Loucy (cell line): Measurements from ENCODE around the gene RNASE12.

Source experiments
- H2AFZ ChIP-seq: fragments of 200-600 bp; sonication (generic); 2 replicates; pipeline ENCODE4 v1.6.0; 2016; ENCODE audit warnings: antibody characterized with exemption, mild to moderate bottlenecking, low read length, moderate library complexity
- H3F3A ChIP-seq: fragments of 200-600 bp; 2 replicates; pipeline ENCODE4 v1.6.0; 2016; ENCODE audit warnings: antibody characterized with exemption, low read depth, mild to moderate bottlenecking
- H3K27me3 ChIP-seq: fragments of 200-600 bp; sonication (generic); 2 replicates; pipeline ENCODE4 v1.6.1; 2014; ENCODE audit warnings: low read length, mild to moderate bottlenecking; ENCODE audit not compliant: insufficient read depth, poor library complexity, severe bottlenecking
- H3K36me3 ChIP-seq: fragments of 200-600 bp; sonication (generic); 2 replicates; pipeline ENCODE4 v1.6.1; 2016; ENCODE audit warnings: low read length; ENCODE audit not compliant: insufficient read depth
- H3K4me1 ChIP-seq: fragments of 200-600 bp; sonication (generic); 2 replicates; pipeline ENCODE4 v1.5.1; 2014; ENCODE audit warnings: low read length, mild to moderate bottlenecking; ENCODE audit not compliant: insufficient read depth, poor library complexity, severe bottlenecking
- H3K4me2 ChIP-seq: fragments of 200-600 bp; sonication (generic); 2 replicates; pipeline ENCODE4 v1.6.0; 2014; ENCODE audit warnings: antibody characterized with exemption, low read length, low read depth, mild to moderate bottlenecking; ENCODE audit not compliant: poor library complexity, severe bottlenecking
- H3K4me3 ChIP-seq: fragments of 200-600 bp; sonication (generic); 2 replicates; pipeline ENCODE4 v1.5.1; 2014; ENCODE audit warnings: low read length, mild to moderate bottlenecking, mixed read lengths; ENCODE audit not compliant: poor library complexity, severe bottlenecking
- H3K79me2 ChIP-seq: fragments of 200-600 bp; sonication (generic); 2 replicates; pipeline ENCODE4 v1.6.1; 2014; ENCODE audit warnings: low read length; ENCODE audit not compliant: insufficient read depth
- H3K9ac ChIP-seq: fragments of 200-600 bp; sonication (generic); 2 replicates; pipeline ENCODE4 v1.6.0; 2014; ENCODE audit warnings: mild to moderate bottlenecking, low read depth, low read length, moderate library complexity; ENCODE audit not compliant: poor library complexity, severe bottlenecking
- H3K9me2 ChIP-seq: fragments of 200-600 bp; sonication (generic); replicated peaks from 2 replicates; pipeline ENCODE4 v1.6.1; 2016; ENCODE audit warnings: low read depth, low read length, mixed read lengths
- H3K9me3 ChIP-seq: fragments of 200-600 bp; sonication (generic); 2 replicates; pipeline ENCODE4 v1.6.1; 2014; ENCODE audit warnings: mild to moderate bottlenecking, antibody characterized with exemption, low read length, low read depth; ENCODE audit not compliant: insufficient read depth
- H4K20me1 ChIP-seq: fragments of 200-600 bp; sonication (generic); 2 replicates; pipeline ENCODE4 v1.6.0; 2014; ENCODE audit warnings: antibody characterized with exemption, low read length, mild to moderate bottlenecking; ENCODE audit not compliant: insufficient read depth, poor library complexity, severe bottlenecking
- CTCF ChIP-seq: fragments of 200-600 bp; sonication (generic); conservative IDR thresholded peaks from 2 replicates; pipeline ENCODE4 v1.5.1; 2014; ENCODE audit warnings: mild to moderate bottlenecking, antibody characterized with exemption, low read length
- EZH2phosphoT487 ChIP-seq: fragments of 200-600 bp; IDR thresholded peaks from 2 replicates; pipeline ENCODE4 v1.6.1; 2018; ENCODE audit warnings: antibody characterized with exemption, mild to moderate bottlenecking, moderate library complexity, borderline replicate concordance

The RNASE12 gene

GRCh38 chr14:20628063-20628854, 37.1 kb upstream of the RNASE12 start:
- no peaks in the 10 kb centered on the region for H3K36me3 ChIP-seq
- H3K27me3 ChIP-seq: no peaks in the 10 kb centered on the region
- no peaks in the 10 kb centered on the region for H3K9me2 ChIP-seq
- H2AFZ ChIP-seq: no peak overlapping the region
- H3K9me3 ChIP-seq: no peaks in the 10 kb centered on the region; the same call in 1 of the 2 replicates
- H3K4me3 ChIP-seq: no peak overlapping the region
- no peak overlapping the region for H3K4me2 ChIP-seq
- no peaks in the 10 kb centered on the region for H4K20me1 ChIP-seq
- H3K9ac ChIP-seq: no peak overlapping the region
- H3K4me1 ChIP-seq: peaks cover 6% of the 10 kb centered on the region
- H3F3A ChIP-seq: no peaks in the 10 kb centered on the region
- TF ChIP-seq CTCF: no peak
- TF ChIP-seq EZH2phosphoT487: no peak
- no peaks in the 10 kb centered on the region for H3K79me2 ChIP-seq

DNA sequence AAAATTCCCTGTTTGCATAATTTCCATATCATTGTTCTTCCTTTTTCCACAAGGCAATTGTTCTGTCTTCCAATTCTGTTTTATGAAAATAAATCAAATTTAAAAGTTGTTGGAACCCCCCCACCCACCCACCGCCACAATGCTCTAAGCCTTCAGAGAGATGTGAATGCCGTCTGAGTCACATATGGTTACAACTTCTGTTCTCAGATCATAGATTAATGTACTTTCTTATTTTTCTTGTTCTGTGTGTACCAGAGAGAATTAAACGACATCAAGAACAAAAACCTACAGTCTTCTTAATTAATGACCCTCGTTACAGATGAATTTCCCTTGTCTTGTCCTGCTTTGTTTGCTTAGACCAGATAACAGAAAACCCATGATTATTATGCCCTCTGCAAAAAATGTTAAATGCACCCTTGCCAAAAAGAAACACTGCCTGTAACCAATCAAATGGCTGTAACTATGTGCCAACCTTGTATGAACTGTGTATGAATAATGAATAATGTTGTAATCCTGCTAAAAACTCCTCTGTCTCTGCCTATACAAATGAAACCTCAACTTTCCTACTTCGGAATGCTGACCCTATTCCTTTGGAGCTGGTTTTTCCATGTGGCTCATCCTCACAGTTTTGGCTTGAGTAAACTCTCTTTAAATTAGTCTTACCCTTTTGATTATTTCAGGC, 36.3 kb upstream of the RNASE12 start:
- Histone ChIP-seq H3K79me2 (no peaks in the 10 kb centered on the region), H3K4me3 (no peak overlapping the region), H3K4me1 (peaks cover 6% of the 10 kb centered on the region), H3K9me3 (no peaks in the 10 kb centered on the region), H3K9ac (no peak overlapping the region), H3K27me3 (no peaks in the 10 kb centered on the region), H3K4me2 (no peak overlapping the region), H3K36me3 (no peaks in the 10 kb centered on the region), H4K20me1 (no peaks in the 10 kb centered on the region), H2AFZ (no peak overlapping the region), H3K9me2 (no peaks in the 10 kb centered on the region), H3F3A (no peaks in the 10 kb centered on the region)
- TF ChIP-seq EZH2phosphoT487: no peak
- no peak for TF ChIP-seq CTCF

- TF ChIP-seq EZH2phosphoT487 (no peak), CTCF (no peak)
Measured at GRCh38 chr14:20626274-20626673, 35.1 kb upstream of the RNASE12 start.

More at GRCh38 chr14:20626274-20626673, 35.1 kb upstream of the RNASE12 start:
- H3K79me2 ChIP-seq: no peaks in the 10 kb centered on the region
- H2AFZ ChIP-seq: no peak overlapping the region
- H3K27me3 ChIP-seq: no peaks in the 10 kb centered on the region
- H3K9ac ChIP-seq: no peak overlapping the region
- no peaks in the 10 kb centered on the region for H3F3A ChIP-seq
- H4K20me1 ChIP-seq: no peaks in the 10 kb centered on the region
- no peak overlapping the region for H3K4me2 ChIP-seq
- no peaks in the 10 kb centered on the region for H3K36me3 ChIP-seq
- no peak overlapping the region for H3K4me3 ChIP-seq
- no peaks in the 10 kb centered on the region for H3K9me2 ChIP-seq
- H3K4me1 ChIP-seq: peaks cover 6% of the 10 kb centered on the region
- no peaks in the 10 kb centered on the region for H3K9me3 ChIP-seq
